ENCODE results near the gene YTHDC2. TPM values are rescaled to one million over a fixed set of nuclear protein-coding genes. Genes with fewer than 3 reads are reported as not detected.
"Not testable (repeated sequence)": the region's sequence is repeated elsewhere in the genome, so short reads cannot be mapped to it uniquely, and the experiment has no call there.

YTHDC2 gene
- polyA plus RNA-seq, 2 donors = 7.5 to 8.9 TPM

GRCh38 chr5:113578091-113578490, 64.6 kb downstream of the YTHDC2 start:
- Histone ChIP-seq H3K36me3 (ENCODE audit: control insufficient read depth in 2 of 2, insufficient read depth in 2 of 2, low read length in 1 of 2) (peaks cover 2 to 8% of the 10 kb centered on the region in 2 donors), H3K27ac (ENCODE audit: low read depth in 2 of 2, low read length in 1 of 2) (no peak overlapping the region), H3K4me1 (ENCODE audit: control insufficient read depth in 2 of 2, insufficient read depth in 2 of 2, low read length in 1 of 2) (no peaks in the 10 kb centered on the region), H3K4me3 (ENCODE audit: low read depth in 1 of 2, low read length in 2 of 2) (no peak overlapping the region), H3K27me3 (ENCODE audit: control insufficient read depth in 1 of 2, insufficient read depth in 2 of 2, low read length in 2 of 2) (no peaks in the 10 kb centered on the region), H3K9me3 (ENCODE audit: control insufficient read depth in 2 of 2, insufficient read depth in 1 of 2, low read depth in 1 of 2, low read length in 1 of 2) (no peaks in the 10 kb centered on the region)
- WGBS, 2 donors = 84 to 95% methylated on average over 2 of the region's 2 CpGs

GRCh38 chr5:113581388-113581787, 67.9 kb downstream of the YTHDC2 start:
- H3K4me3 ChIP-seq (ENCODE audit: low read depth in 1 of 2, low read length in 2 of 2) = no peak overlapping the region
- H3K27ac ChIP-seq (ENCODE audit: low read depth in 2 of 2, low read length in 1 of 2) = no peak overlapping the region
- H3K36me3 ChIP-seq (ENCODE audit: control insufficient read depth in 2 of 2, insufficient read depth in 2 of 2, low read length in 1 of 2) = peaks cover 0 to 2% of the 10 kb centered on the region in 2 donors
- 91 to 95% methylated on average over 2 of the region's 2 CpGs for WGBS, 2 donors
- H3K27me3 ChIP-seq (ENCODE audit: control insufficient read depth in 1 of 2, insufficient read depth in 2 of 2, low read length in 2 of 2) = no peaks in the 10 kb centered on the region
- no peaks in the 10 kb centered on the region for H3K4me1 ChIP-seq (ENCODE audit: control insufficient read depth in 2 of 2, insufficient read depth in 2 of 2, low read length in 1 of 2)
- no peaks in the 10 kb centered on the region for H3K9me3 ChIP-seq (ENCODE audit: control insufficient read depth in 2 of 2, insufficient read depth in 1 of 2, low read depth in 1 of 2, low read length in 1 of 2)

- H3K4me1 ChIP-seq (ENCODE audit: control insufficient read depth in 2 of 2, insufficient read depth in 2 of 2, low read length in 1 of 2) = no peaks in the 10 kb centered on the region
- WGBS, 2 donors = 79 to 94% methylated on average over 2 of the region's 2 CpGs
These were observed 84.7 kb downstream of the YTHDC2 start for GRCh38 chr5:113598150-113598549.

GRCh38 chr5:113598926-113599325, 85.4 kb downstream of the YTHDC2 start:
- no peak overlapping the region for H3K27ac ChIP-seq (ENCODE audit: low read depth in 2 of 2, low read length in 1 of 2)
- H3K9me3 ChIP-seq (ENCODE audit: control insufficient read depth in 2 of 2, insufficient read depth in 1 of 2, low read depth in 1 of 2, low read length in 1 of 2) = no peaks in the 10 kb centered on the region
- WGBS, 2 donors = 75 to 81% methylated on average over 2 of the region's 2 CpGs
- no peak overlapping the region for H3K4me3 ChIP-seq (ENCODE audit: low read depth in 1 of 2, low read length in 2 of 2)
- no peaks in the 10 kb centered on the region for H3K4me1 ChIP-seq (ENCODE audit: control insufficient read depth in 2 of 2, insufficient read depth in 2 of 2, low read length in 1 of 2)
- H3K36me3 ChIP-seq (ENCODE audit: control insufficient read depth in 2 of 2, insufficient read depth in 2 of 2, low read length in 1 of 2) = no peaks in the 10 kb centered on the region
- no peaks in the 10 kb centered on the region for H3K27me3 ChIP-seq (ENCODE audit: control insufficient read depth in 1 of 2, insufficient read depth in 2 of 2, low read length in 2 of 2)

More at GRCh38 chr5:113598150-113598549, 84.7 kb downstream of the YTHDC2 start:
- no peak overlapping the region for H3K27ac ChIP-seq (ENCODE audit: low read depth in 2 of 2, low read length in 1 of 2)
- no peaks in the 10 kb centered on the region for H3K36me3 ChIP-seq (ENCODE audit: control insufficient read depth in 2 of 2, insufficient read depth in 2 of 2, low read length in 1 of 2)
- no peaks in the 10 kb centered on the region for H3K27me3 ChIP-seq (ENCODE audit: control insufficient read depth in 1 of 2, insufficient read depth in 2 of 2, low read length in 2 of 2)
- no peak overlapping the region for H3K4me3 ChIP-seq (ENCODE audit: low read depth in 1 of 2, low read length in 2 of 2)
- no peaks in the 10 kb centered on the region for H3K9me3 ChIP-seq (ENCODE audit: control insufficient read depth in 2 of 2, insufficient read depth in 1 of 2, low read depth in 1 of 2, low read length in 1 of 2)

- Histone ChIP-seq H3K9me3 (ENCODE audit: control insufficient read depth in 2 of 2, insufficient read depth in 1 of 2, low read depth in 1 of 2, low read length in 1 of 2) (no peaks in the 10 kb centered on the region), H3K27ac (ENCODE audit: low read depth in 2 of 2, low read length in 1 of 2) (no peak overlapping the region), H3K27me3 (ENCODE audit: control insufficient read depth in 1 of 2, insufficient read depth in 2 of 2, low read length in 2 of 2) (no peaks in the 10 kb centered on the region), H3K4me3 (ENCODE audit: low read depth in 1 of 2, low read length in 2 of 2) (no peak overlapping the region), H3K36me3 (ENCODE audit: control insufficient read depth in 2 of 2, insufficient read depth in 2 of 2, low read length in 1 of 2) (no peaks in the 10 kb centered on the region), H3K4me1 (ENCODE audit: control insufficient read depth in 2 of 2, insufficient read depth in 2 of 2, low read length in 1 of 2) (no peaks in the 10 kb centered on the region)
- 50 to 51% methylated on average over 4 of the region's 4 CpGs for WGBS, 2 donors
These were observed 86.9 kb downstream of the YTHDC2 start for GRCh38 chr5:113600255-113600905.

GRCh38 chr5:113601423-113601822, 87.9 kb downstream of the YTHDC2 start:
- Histone ChIP-seq H3K4me3 (ENCODE audit: low read depth in 1 of 2, low read length in 2 of 2) (no peak overlapping the region), H3K36me3 (ENCODE audit: control insufficient read depth in 2 of 2, insufficient read depth in 2 of 2, low read length in 1 of 2) (no peaks in the 10 kb centered on the region), H3K27me3 (ENCODE audit: control insufficient read depth in 1 of 2, insufficient read depth in 2 of 2, low read length in 2 of 2) (no peaks in the 10 kb centered on the region), H3K4me1 (ENCODE audit: control insufficient read depth in 2 of 2, insufficient read depth in 2 of 2, low read length in 1 of 2) (peaks cover 0 to 2% of the 10 kb centered on the region in 2 donors), H3K27ac (ENCODE audit: low read depth in 2 of 2, low read length in 1 of 2) (no peak overlapping the region), H3K9me3 (ENCODE audit: control insufficient read depth in 2 of 2, insufficient read depth in 1 of 2, low read depth in 1 of 2, low read length in 1 of 2) (no peaks in the 10 kb centered on the region)
- WGBS, 2 donors = 75 to 82% methylated on average over 1 of the region's 1 CpG

- not testable (repeated sequence) for H3K4me3 ChIP-seq (ENCODE audit: low read depth in 1 of 2, low read length in 2 of 2); H3K9me3 ChIP-seq (ENCODE audit: control insufficient read depth in 2 of 2, insufficient read depth in 1 of 2, low read depth in 1 of 2, low read length in 1 of 2); H3K27ac ChIP-seq (ENCODE audit: low read depth in 2 of 2, low read length in 1 of 2); H3K4me1 ChIP-seq (ENCODE audit: control insufficient read depth in 2 of 2, insufficient read depth in 2 of 2, low read length in 1 of 2); H3K36me3 ChIP-seq (ENCODE audit: control insufficient read depth in 2 of 2, insufficient read depth in 2 of 2, low read length in 1 of 2); H3K27me3 ChIP-seq (ENCODE audit: control insufficient read depth in 1 of 2, insufficient read depth in 2 of 2, low read length in 2 of 2)
- WGBS, 2 donors = 71 to 73% methylated on average over 4 of the region's 4 CpGs
These were observed 89.8 kb downstream of the YTHDC2 start for GRCh38 chr5:113603246-113603645.

GRCh38 chr5:113606298-113607134, 93.0 kb downstream of the YTHDC2 start:
- Histone ChIP-seq H3K36me3 (ENCODE audit: control insufficient read depth in 2 of 2, insufficient read depth in 2 of 2, low read length in 1 of 2) (no peaks in the 10 kb centered on the region), H3K4me3 (ENCODE audit: low read depth in 1 of 2, low read length in 2 of 2) (no peak overlapping the region), H3K4me1 (ENCODE audit: control insufficient read depth in 2 of 2, insufficient read depth in 2 of 2, low read length in 1 of 2) (peaks cover 0 to 2% of the 10 kb centered on the region in 2 donors), H3K27ac (ENCODE audit: low read depth in 2 of 2, low read length in 1 of 2) (no peak overlapping the region), H3K27me3 (ENCODE audit: control insufficient read depth in 1 of 2, insufficient read depth in 2 of 2, low read length in 2 of 2) (no peaks in the 10 kb centered on the region), H3K9me3 (ENCODE audit: control insufficient read depth in 2 of 2, insufficient read depth in 1 of 2, low read depth in 1 of 2, low read length in 1 of 2) (no peaks in the 10 kb centered on the region)
- WGBS, 2 donors = 37 to 41% methylated on average over 13 of the region's 13 CpGs

GRCh38 chr5:113607361-113607760, 93.9 kb downstream of the YTHDC2 start:
- no peaks in the 10 kb centered on the region for H3K36me3 ChIP-seq (ENCODE audit: control insufficient read depth in 2 of 2, insufficient read depth in 2 of 2, low read length in 1 of 2)
- H3K27me3 ChIP-seq (ENCODE audit: control insufficient read depth in 1 of 2, insufficient read depth in 2 of 2, low read length in 2 of 2) = no peaks in the 10 kb centered on the region
- no peak overlapping the region for H3K27ac ChIP-seq (ENCODE audit: low read depth in 2 of 2, low read length in 1 of 2)
- H3K9me3 ChIP-seq (ENCODE audit: control insufficient read depth in 2 of 2, insufficient read depth in 1 of 2, low read depth in 1 of 2, low read length in 1 of 2) = no peaks in the 10 kb centered on the region
- peaks cover 0 to 2% of the 10 kb centered on the region in 2 donors for H3K4me1 ChIP-seq (ENCODE audit: control insufficient read depth in 2 of 2, insufficient read depth in 2 of 2, low read length in 1 of 2)
- no peak overlapping the region for H3K4me3 ChIP-seq (ENCODE audit: low read depth in 1 of 2, low read length in 2 of 2)
- WGBS, 2 donors = 69 to 72% methylated on average over 3 of the region's 3 CpGs
